GM12875 (cell line): Measurements from ENCODE around the gene MTHFSD.

Experiments
- H3K4me3 ChIP-seq: one replicate; pipeline ENCODE4 v1.5.1; 2011; ENCODE audit warnings: low read depth, low read length, control low read depth
- TF ChIP-seq, protein P1 (sequence below): IDR thresholded peaks from 2 replicates; pipeline ENCODE4 v1.5.1; 2011; ENCODE audit warnings: low read depth, mild to moderate bottlenecking, control low read depth, inconsistent platforms, low read length, moderate library complexity, borderline replicate concordance; ENCODE audit not compliant: insufficient read depth

Gene MTHFSD

DNA sequence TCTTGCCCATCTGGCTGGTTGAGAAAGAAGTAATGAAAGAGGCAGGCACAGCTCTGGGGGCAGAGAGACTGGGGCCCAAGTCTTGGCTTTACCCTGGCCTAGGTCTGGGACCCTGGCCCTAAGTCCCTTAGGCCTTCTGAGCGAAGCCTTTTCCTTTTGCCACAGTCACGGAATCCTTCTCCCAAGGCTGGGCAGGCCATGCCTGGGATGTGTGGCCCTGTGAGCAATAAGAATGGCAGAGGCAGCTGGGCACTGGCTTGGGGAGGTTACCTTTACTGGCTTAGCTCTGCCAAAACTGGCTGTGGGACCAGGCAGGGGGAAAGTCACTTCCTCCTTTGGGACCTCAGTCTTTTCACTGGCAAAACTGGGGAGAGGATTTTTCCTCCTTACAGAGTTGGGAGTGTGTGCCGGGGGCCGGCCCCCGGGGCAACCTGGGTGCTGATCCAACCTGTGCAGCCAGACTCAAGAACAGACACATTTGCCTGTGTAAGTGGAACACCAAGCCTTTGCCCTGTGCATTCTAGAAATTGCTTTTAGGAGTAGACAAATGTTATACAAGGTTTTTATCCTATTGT, 31.8 kb downstream of the MTHFSD start:
- TF ChIP-seq, protein P1, sequence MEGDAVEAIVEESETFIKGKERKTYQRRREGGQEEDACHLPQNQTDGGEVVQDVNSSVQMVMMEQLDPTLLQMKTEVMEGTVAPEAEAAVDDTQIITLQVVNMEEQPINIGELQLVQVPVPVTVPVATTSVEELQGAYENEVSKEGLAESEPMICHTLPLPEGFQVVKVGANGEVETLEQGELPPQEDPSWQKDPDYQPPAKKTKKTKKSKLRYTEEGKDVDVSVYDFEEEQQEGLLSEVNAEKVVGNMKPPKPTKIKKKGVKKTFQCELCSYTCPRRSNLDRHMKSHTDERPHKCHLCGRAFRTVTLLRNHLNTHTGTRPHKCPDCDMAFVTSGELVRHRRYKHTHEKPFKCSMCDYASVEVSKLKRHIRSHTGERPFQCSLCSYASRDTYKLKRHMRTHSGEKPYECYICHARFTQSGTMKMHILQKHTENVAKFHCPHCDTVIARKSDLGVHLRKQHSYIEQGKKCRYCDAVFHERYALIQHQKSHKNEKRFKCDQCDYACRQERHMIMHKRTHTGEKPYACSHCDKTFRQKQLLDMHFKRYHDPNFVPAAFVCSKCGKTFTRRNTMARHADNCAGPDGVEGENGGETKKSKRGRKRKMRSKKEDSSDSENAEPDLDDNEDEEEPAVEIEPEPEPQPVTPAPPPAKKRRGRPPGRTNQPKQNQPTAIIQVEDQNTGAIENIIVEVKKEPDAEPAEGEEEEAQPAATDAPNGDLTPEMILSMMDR = no peak
- no peak overlapping the region for H3K4me3 ChIP-seq

DNA sequence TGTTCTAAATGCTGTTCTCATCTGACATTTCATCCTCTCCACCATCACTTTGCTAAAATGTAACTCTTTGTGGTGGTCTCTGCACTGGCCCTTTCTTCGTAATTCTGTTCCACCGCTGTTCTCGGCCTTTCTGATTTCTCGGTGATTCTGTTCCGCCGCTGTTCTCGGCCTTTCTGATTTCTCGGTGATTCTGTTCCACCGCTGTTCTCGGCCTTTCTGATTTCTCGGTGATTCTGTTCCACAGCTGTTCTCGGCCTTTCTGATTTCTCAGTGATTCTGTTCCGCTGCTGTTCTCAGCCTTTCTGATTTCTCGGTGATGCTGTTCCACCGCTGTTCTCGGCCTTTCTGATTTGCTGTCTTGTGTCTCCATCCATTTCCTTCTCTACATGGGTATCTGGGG, 32.4 kb downstream of the MTHFSD start:
- TF ChIP-seq, protein P1 = no peak
- H3K4me3 ChIP-seq = no peak overlapping the region

DNA sequence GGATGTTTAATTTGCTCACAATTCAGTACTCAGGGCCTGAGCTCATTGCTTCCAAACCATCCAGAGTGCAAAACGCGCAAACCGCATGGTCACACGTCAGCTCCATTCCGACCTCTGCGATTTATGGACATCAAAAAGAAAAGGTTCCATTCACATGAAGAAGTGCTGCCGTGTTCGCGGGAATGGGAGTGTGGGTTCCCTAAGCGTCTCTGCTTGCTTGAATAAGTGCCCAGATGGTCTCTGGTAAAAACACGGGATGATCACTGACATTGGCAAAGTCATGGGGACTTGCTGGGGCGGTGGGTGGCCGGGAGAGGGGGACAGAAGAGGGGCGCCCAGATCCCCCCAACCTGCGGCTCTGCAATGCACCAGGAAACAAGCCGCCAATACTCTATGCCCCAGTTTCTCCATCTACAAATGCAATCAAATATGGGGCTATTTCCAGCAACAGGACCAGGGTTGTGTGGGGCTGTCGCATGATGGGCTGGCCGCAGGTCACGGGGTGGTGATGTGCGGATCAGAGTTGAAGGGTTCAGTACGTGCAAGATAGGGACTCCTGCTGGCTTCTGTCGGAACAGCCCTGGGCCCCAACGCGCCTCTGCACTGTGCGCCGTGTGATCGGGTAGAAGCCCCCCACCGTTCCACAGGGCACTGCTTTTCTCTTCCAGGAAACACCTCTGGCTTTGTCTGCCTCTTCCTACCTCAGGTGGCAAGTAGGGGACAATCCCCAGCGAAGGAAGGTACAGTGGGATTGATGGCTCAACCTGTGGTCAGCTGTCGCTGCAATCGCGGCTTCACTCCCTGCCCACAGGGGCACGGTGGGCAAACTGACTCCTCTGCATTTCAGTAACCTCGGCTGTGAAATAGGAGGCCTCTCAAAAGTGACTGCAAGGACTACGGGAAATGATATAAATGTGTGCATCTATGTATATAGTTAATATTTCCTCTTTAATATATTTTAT, 33.5 kb downstream of the MTHFSD start:
- TF ChIP-seq, protein P1 = no peak
- no peak overlapping the region for H3K4me3 ChIP-seq

DNA sequence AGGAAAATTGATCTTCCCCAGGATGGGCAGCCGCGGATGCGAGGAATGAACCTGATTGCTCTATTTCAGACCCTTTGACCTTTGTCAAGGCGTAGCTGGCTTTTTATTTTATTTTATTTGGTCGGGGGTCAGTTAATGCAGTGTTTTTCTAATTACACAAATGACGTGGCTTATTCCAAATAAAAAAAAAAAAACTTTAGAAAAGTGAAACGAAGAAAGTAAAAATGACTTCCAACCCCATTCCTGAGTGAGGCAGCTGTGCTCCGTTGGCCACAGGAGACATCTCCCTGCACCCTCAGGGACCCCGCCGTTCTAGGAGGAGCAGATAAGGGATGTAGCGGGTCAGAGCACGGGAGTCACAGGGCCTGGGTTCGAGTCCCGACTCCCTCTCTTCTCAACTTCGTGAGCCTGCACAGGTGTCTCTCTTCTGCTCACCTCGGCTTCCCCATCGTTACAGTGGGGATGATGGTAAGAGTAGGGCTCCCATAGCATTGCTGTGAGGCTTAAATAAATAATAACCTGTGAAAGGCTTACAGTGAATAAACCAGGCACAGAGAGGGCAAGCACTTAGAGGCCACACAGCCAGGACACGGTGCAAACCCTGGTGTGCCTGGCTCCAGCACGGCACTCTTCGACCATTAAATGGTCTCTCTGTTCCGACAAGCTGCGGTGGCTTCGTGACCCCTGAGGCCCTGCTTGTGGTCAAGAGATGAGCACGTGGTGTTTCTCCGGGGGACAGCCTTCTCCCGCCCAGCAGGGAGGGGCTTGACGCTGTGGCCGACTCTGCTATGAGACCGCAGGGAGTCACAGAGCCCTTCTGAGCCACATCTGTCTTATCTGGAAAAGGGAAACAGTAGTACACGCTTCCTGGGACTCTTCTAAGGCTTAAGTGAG, 34.5 kb downstream of the MTHFSD start:
- no peak overlapping the region for H3K4me3 ChIP-seq
- TF ChIP-seq, protein P1 = no peak

DNA sequence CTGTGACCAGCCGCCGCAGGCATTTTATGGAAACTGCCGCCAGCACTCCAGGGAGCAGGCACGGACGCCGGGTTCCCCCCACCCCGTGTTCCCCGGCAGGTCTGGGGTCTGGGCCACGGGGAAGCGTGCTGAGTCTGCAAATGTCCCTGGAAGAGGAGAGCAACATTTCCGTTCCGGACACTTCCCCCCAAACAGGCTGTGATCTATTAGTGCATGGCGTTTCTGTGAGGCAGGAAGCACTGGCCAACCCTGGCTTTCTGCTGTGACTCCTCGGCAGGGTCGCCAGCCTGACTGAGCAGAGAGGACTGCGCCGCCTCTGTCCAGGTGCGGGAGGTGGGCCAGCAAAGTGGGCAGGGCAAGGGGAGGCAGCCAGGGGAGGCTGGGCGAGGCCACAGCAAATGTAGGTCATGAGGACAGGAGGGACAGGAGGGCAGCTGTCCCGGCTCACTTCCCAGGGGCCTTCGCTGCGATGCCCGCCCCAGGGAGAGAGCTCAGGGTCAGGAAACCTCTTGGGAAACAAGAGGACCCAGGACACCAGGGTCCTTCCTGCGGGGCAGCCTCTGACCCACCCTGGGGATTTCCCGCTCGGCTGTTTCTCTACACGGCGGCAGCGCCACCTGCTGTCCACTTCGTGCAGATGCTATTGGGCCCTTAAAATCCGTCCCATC, 35.3 kb downstream of the MTHFSD start:
- H3K4me3 ChIP-seq = no peak overlapping the region
- TF ChIP-seq, protein P1 = peak; percentile 87

DNA sequence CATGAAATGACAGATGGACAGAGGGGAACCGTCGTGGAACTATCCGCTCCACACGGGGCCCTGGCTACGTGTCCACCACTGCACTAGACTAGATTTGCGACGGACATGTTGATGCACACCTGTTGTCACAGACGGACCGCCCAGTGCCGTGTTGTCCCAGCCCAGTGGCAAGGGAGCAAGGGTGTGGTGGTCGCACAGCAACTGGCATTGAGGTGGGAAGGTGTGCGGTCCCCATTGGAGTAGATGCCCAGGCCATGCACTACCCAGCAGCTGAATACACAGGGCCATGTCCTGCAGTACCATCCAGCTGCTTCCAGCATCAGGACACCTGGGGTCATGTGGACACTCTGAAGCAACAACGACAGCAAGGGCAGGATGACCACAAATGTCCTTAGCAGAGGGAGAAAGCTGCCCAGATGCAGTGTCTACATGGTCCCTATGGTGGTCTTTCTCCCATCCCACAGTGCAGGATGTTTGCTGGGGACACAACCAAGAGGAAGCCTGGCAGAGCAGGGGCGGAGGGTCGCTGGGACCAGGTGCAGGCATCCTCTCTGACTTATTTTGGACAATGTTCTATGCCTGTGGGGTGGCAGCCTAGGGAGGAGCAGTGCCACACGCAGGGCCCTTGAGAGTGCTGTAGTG, 35.9 kb downstream of the MTHFSD start:
- H3K4me3 ChIP-seq = no peak overlapping the region
- TF ChIP-seq, protein P1 = no peak
